Measurements from ENCODE around the gene BMP2. TPM values are rescaled to one million over a fixed set of nuclear protein-coding genes. Genes with fewer than 3 reads are reported as not detected.

The BMP2 gene
- total and polyA plus RNA-seq, 2 donors from 2014 or later: 3.3 to 8.7 TPM

DNA sequence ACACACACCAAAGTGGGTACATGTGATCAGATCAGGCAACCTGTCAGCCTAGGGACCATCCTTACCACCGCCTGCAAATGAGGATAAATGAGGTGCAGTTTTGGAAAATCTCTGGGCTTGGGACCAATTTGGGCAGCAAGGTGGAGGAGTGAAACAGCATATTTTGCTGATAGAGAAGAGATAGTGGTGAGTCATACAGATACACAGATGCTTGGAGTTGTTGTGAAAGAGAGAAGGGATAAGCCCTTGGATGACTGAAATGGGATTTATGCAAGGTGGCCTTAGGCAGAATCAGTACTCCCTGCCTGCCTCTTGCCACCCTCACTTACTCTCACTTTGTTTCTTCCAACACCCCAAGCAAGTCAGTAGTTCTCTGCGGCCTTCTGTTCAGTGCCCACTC, 34.7 kb downstream of the BMP2 start:
- H3K9ac ChIP-seq (ENCODE audit: low read length in 3 of 3): no peak overlapping the region
- H3K9me3 ChIP-seq (ENCODE audit: control insufficient read depth in 2 of 3, insufficient read depth in 1 of 3, low read length in 3 of 3): no peaks in the 10 kb centered on the region
- no peaks in the 10 kb centered on the region for H3K4me1 ChIP-seq (ENCODE audit: control insufficient read depth in 2 of 3, insufficient read depth in 2 of 3, low read depth in 1 of 3, low read length in 3 of 3)
- H3K27me3 ChIP-seq (ENCODE audit: control insufficient read depth, insufficient read depth, low read length): no peaks in the 10 kb centered on the region
- no peak for DNase-seq
- no peak overlapping the region for H3K4me3 ChIP-seq (ENCODE audit: low read length in 3 of 3)
- no peak for FAIRE-seq
- no peaks in the 10 kb centered on the region for H3K36me3 ChIP-seq (ENCODE audit: control insufficient read depth in 2 of 3, insufficient read depth in 3 of 3, low read length in 3 of 3)
- no peak overlapping the region for H3K27ac ChIP-seq (ENCODE audit: low read depth in 2 of 2, low read length in 2 of 2)
- intact Hi-C loops (cut with DNase I): no loop called here
- TF ChIP-seq, protein P1, sequence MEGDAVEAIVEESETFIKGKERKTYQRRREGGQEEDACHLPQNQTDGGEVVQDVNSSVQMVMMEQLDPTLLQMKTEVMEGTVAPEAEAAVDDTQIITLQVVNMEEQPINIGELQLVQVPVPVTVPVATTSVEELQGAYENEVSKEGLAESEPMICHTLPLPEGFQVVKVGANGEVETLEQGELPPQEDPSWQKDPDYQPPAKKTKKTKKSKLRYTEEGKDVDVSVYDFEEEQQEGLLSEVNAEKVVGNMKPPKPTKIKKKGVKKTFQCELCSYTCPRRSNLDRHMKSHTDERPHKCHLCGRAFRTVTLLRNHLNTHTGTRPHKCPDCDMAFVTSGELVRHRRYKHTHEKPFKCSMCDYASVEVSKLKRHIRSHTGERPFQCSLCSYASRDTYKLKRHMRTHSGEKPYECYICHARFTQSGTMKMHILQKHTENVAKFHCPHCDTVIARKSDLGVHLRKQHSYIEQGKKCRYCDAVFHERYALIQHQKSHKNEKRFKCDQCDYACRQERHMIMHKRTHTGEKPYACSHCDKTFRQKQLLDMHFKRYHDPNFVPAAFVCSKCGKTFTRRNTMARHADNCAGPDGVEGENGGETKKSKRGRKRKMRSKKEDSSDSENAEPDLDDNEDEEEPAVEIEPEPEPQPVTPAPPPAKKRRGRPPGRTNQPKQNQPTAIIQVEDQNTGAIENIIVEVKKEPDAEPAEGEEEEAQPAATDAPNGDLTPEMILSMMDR (IDR thresholded peaks at IDR 0.05; ENCODE audit: borderline replicate concordance, extremely low read depth, insufficient read depth): no peak

- Histone ChIP-seq H3K27ac (ENCODE audit: low read depth in 2 of 2, low read length in 2 of 2) (no peak overlapping the region), H3K27me3 (ENCODE audit: control insufficient read depth, insufficient read depth, low read length) (no peaks in the 10 kb centered on the region), H3K36me3 (ENCODE audit: control insufficient read depth in 2 of 3, insufficient read depth in 3 of 3, low read length in 3 of 3) (no peaks in the 10 kb centered on the region), H3K4me3 (ENCODE audit: low read length in 3 of 3) (no peak overlapping the region), H3K9ac (ENCODE audit: low read length in 3 of 3) (no peak overlapping the region), H3K4me1 (ENCODE audit: control insufficient read depth in 2 of 3, insufficient read depth in 2 of 3, low read depth in 1 of 3, low read length in 3 of 3) (no peaks in the 10 kb centered on the region), H3K9me3 (ENCODE audit: control insufficient read depth in 2 of 3, insufficient read depth in 1 of 3, low read length in 3 of 3) (no peaks in the 10 kb centered on the region)
- DNase-seq: no peak
- TF ChIP-seq, protein P1 (IDR thresholded peaks at IDR 0.05; ENCODE audit: borderline replicate concordance, extremely low read depth, insufficient read depth): no peak
- no peak for FAIRE-seq
- intact Hi-C loops (cut with DNase I): no loop called here
These were observed 38.8 kb downstream of the BMP2 start for GRCh38 chr20:6806275-6806674.

DNA sequence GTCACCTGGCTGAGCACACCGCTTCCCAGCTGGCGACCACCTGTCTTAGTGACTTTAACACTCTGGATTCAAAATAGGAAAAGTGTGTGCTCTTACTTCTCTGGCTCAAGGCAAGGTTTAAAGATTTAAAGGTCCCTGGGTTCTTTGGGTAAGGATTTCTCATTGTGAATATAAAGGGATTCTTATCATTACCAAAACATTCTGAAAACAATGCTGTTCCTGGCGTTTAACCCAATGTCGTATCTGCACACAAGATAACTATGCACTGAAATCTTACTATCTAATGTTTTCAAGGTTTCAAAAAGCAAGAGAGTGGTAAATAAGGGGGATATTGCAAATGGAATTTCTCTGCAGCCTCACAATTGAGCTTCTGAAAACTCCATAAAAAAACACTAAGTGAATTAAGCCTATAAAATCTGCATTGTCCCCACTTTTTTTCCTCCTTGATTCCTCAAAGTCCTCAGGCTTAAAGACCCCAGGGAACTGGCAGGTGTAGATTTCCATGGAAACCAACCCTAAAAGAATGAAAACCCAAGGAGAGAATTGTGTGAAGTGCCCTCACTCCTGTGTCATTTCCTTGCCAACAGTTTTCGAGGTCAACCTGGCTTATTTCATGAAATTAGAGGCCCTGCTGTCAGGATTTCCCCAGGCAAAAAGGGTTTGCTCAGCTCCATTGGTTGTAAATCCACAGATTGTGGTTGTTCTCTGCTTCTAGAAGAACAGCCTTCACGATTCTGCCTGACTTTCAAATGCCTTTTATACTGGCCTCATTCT, 44.0 kb downstream of the BMP2 start:
- intact Hi-C loops (cut with DNase I): no loop called here
- Histone ChIP-seq H3K9me3 (ENCODE audit: control insufficient read depth in 2 of 3, insufficient read depth in 1 of 3, low read length in 3 of 3) (no peaks in the 10 kb centered on the region), H3K27me3 (ENCODE audit: control insufficient read depth, insufficient read depth, low read length) (no peaks in the 10 kb centered on the region), H3K9ac (ENCODE audit: low read length in 3 of 3) (no peak overlapping the region), H3K36me3 (ENCODE audit: control insufficient read depth in 2 of 3, insufficient read depth in 3 of 3, low read length in 3 of 3) (no peaks in the 10 kb centered on the region), H3K4me1 (ENCODE audit: control insufficient read depth in 2 of 3, insufficient read depth in 2 of 3, low read depth in 1 of 3, low read length in 3 of 3) (no peaks in the 10 kb centered on the region), H3K4me3 (ENCODE audit: low read length in 3 of 3) (no peak overlapping the region), H3K27ac (ENCODE audit: low read depth in 2 of 2, low read length in 2 of 2) (no peak overlapping the region)
- FAIRE-seq (no peak), DNase-seq (no peak)
- TF ChIP-seq, protein P1 (IDR thresholded peaks at IDR 0.05; ENCODE audit: borderline replicate concordance, extremely low read depth, insufficient read depth): no peak

Data from kidney (tissue), 14 donors.